Activated CD4-positive, alpha-beta T cell treated with anti-CD3 and anti-CD28 coated beads, Interleukin-2, Interleukin-4, amounts not matched to agents 100 ng/mL and 50 ng/mL, durations not matched to agents 16 hours and 8 hours (primary cell): Measurements from ENCODE around the gene MYO3B.

Experiments used
- DNase-seq: peaks from one replicate; pipeline ENCODE4 v3.0.0-alpha.2; 2020; ENCODE audit warnings: low spot score

The MYO3B gene

DNA sequence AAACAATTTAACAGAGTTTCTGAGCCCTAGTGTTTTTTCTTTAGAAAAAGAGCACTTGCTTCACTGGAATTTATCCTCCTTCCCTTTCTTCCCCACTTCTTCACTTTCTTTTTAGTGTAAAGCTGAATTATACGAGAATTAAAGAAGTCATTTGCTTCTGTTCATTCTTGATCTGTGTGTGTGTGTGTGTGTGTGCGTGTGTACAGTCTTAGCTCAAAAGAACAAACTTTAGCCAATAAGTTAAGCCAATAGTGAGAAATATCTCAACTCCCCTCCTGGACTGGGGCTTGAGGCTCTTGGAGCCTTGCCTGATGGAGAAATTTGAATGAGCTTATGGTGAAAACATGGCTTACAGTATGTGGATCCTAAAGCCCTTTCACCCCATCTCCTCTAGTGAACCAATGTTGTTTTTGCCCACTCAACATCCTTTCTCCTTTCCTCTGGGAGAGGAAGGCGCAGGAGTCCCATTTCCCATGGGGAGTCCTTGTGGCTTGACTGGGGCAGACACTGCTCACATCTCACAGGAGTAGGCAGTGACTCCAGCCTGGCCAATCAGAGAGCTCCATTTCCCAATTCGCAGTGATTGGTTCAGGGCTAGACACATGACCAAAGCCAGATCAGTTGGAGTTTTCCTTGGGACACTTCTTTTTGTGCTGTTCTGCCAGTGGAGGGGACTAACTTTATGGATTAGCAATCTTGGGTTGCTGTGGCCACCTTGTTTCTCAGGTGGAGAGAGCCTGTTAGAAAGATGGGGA, 16.3 kb upstream of the MYO3B start:
- no peak for DNase-seq

DNA sequence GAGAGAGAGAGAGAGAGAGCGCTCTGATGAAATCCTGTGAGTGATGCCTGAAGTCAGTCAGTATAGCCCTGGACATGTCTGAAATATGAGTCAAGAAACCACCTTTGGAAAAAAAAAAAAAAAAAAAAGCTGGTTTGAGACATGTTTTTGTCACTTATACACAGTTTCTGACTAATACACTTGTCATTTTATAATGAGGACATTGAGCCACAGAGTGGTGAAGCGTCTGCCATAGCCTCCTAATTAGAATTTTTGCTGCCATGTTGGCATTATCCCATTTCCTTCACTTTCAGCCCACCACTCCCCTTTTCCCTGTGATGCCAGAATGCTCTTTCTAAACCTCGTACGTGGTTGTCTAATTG, 15.7 kb upstream of the MYO3B start:
- DNase-seq = no peak

DNA sequence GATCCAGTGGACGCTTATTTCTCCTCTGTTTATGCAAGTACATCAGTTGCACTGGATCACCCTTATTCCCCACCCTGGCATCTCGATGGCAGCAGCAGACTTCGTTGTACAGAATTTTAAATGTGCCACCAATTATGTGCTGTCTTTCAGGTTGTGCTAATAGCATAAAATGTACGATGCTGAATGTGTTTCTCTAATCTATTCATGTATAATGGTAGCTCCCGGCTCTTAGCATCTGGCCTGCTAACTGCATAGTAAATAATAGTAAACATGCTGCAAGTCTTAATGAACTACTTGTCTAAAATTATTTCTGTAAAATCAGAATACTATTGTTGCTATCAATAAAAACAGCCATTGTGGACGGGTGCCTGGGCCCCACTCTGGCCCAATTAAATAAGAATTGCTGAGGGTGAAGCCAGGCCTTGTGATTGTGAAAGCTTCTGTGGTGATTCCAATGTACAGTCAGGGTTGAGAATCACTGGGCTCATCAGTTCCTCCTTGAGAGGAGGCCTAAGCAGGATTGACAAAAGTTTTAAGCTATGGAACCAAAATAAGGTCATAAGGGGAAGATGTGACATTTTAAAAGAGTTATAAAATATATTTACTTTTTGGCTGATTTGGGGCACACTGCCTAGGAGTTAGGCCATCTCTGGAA, 14.4 kb upstream of the MYO3B start:
- no peak for DNase-seq

- DNase-seq = no peak
Measured at GRCh38 chr2:170165129-170165528, 12.8 kb upstream of the MYO3B start.

GRCh38 chr2:170166735-170167134, 11.2 kb upstream of the MYO3B start:
- DNase-seq = no peak

- DNase-seq = no peak
Measured at GRCh38 chr2:170170281-170171040, 7.5 kb upstream of the MYO3B start.

GRCh38 chr2:170176212-170176611, 1.7 kb upstream of the MYO3B start:
- DNase-seq = no peak

DNA sequence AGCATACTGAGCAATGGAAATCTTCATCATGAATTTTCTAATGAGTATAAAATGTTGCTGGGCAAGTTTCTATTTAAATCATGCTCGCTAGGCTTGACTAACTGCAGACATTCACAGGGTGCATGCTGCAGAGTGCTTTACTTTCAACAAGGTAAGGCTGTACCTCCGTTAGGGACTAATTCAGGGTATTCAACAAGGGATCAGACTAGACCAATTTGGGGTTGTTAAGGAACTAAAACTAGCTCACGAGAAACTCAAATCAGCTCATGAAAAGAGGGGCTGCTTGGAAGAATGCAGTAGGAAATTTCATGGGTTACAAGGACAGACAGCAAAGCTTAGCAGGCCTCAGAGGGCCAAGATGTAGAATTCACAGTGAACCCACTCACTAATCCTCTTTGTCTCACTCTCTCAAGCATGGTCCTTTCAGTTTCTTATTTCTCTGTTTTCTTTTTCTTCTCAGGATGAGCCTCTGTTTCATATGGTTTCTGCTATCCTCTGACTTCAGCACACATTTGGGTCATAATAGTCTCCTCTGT, 2.2 kb downstream of the MYO3B start:
- DNase-seq = no peak

DNA sequence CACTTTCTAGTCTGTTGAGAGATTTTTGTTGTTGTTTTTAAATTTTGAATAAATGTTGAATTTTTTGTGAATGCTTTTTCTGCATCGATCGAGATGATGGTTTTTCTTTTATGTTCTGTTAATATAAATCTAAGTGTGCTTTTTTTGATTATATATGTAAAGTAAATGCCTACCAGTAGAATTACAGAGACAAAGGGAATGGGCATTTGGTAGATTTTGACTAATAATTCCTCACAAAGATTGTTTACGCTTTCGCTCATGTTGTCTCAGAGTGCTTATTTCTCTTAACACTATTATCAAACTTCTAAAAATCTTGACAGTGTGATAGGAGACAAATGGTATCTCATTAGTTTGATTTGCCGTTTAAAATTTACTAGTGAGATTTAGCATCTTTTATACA, 3.7 kb downstream of the MYO3B start:
- no peak for DNase-seq

- DNase-seq = no peak
Measured at GRCh38 chr2:170185319-170185718, 7.4 kb downstream of the MYO3B start.

DNA sequence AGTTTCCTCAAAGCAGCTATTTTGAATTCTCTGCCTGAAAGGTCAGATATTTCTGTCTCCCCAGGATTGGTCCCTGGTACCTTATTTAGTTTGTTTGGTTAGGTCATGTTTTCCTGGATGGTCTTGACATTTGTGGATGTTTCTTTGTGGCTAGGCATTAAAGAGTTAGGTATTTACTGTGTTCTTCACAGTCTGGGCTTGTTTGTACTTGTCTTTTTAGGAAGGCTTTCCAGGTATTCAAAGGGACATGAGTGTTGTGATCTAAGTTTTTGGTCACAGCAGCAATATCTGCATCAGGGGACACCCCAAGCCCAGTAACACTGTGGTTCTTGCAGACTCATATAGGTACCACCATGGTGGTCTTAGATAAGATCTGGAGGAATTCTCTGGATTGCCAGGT, 11.8 kb downstream of the MYO3B start:
- DNase-seq = no peak

- DNase-seq = no peak
Measured at GRCh38 chr2:170190172-170190571, 12.2 kb downstream of the MYO3B start.

DNA sequence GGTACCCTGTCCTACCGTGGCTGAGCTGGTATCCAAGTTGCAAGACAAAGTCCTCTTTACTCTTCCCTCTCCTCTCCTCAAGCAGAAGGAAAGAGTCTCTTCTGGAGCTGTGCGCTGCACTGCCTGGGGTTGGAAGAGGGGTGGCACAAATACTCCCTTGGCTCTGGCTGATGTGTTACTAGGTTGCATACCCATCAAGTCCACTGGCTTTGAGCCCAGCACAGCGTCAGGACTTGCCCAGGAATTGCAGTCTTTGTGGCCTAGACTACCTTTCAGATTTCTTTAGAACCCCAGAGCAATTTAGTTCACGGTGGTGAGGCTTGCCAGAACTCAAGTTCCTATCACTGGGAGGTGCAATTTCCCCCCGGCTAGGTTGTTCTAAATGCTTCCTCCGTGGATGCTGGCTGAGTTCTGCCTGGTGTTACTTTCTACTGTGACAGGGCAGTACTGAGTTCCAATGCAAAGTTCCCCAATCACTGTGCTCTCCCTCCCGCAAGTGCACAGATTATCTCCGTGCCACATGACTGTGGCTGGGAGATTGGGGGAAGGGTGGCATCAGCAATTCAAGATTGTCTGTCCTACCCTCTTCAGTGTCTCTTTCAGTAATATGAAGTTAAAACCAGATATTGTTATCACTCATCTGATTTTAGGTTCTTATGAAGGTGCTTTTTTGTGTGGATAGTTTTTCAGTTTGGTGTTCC, 13.4 kb downstream of the MYO3B start:
- DNase-seq = no peak

DNA sequence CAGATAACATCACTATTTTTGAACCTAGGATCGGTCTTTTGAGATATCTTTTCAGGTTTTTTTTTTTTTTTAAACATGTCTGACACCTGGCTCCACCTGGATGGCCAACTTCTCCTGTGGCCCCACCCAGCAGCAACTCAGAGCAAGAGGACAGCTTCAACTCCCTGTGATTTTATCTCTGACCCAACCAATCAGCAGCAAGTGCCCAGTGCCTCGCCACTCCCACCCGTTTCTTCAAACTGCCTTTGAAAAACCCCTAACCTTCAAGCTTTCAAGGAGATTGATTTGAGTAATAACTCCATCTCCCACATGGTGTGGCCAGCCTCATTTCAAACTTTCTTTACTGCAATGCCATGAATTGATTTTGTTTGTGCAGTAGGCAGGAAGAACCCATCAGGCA, 19.0 kb downstream of the MYO3B start:
- no peak for DNase-seq

DNA sequence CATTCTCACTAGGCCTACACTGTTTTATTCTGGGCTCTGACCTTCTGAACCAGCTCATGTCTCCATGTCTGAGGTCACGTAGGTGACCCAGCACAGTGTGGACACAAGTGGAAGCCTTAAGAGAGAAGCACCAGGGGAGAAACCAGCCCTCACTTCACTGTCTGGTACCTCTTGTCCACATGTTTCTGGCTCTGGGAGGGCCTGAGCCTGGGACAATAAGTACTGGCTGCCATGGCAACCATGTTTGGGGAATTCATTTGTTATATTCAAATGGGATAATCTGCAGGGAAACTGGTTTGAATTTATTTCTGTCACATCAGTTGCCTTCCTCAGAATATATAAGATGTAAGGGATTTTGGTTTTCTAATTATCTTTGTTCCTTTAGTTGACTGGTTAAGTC, 23.3 kb downstream of the MYO3B start:
- DNase-seq = no peak

GRCh38 chr2:170201734-170202393, 23.9 kb downstream of the MYO3B start:
- no peak for DNase-seq

DNA sequence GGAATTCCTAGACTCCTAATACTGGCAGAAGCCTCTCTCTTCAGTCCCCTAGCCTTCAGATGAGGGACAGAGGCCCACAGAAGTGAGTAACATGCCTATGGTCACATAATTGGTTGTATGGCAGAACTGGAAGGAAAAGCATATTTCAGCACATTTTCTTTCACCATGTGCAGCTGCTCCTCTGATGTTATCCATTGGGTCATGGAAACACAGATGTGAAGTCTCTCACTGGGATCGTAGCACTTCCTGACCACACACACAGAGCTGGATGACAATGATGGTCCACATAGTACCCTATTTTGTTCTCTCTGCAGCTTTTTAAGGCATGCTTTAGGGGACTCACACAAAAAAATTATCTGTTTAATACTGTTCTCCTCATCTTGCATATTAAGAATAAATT, 24.5 kb downstream of the MYO3B start:
- no peak for DNase-seq

DNA sequence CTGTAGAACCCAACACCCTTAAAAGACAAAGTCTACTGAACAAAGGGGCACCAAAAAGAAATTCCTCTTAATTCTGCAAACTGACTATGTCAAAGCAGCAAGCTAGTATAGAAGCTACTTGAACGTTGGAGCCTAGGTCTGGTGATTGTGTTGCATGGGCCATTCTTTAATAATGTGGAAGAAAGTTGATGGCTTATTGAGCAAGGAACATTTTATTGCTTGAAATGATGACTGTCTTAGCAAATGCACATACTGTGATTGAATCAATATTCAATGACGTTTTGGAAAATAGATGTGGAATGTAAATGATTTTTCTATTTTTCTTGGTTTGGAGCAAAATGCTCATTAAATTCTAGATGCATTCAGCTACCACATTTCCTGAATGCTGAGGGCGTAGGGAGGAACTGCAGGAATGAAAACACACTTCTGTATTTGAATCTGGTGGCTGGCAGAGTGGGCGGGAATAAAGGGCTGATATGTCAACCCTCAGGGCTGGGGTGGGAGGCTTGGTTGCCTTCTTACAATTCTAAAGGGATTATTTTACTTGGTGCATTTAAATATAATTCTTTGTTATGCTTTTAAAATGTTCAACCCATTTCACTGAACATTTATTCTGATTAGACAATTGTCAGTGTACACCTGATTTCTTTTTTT, 26.5 kb downstream of the MYO3B start:
- no peak for DNase-seq

GRCh38 chr2:170206246-170206645, 28.3 kb downstream of the MYO3B start:
- no peak for DNase-seq

- DNase-seq = no peak
Measured at GRCh38 chr2:170206805-170207407, 29.0 kb downstream of the MYO3B start.

GRCh38 chr2:170207901-170208300, 30.0 kb downstream of the MYO3B start:
- DNase-seq = no peak
